ENCODE measurements around the gene MRPL38.

DNA sequence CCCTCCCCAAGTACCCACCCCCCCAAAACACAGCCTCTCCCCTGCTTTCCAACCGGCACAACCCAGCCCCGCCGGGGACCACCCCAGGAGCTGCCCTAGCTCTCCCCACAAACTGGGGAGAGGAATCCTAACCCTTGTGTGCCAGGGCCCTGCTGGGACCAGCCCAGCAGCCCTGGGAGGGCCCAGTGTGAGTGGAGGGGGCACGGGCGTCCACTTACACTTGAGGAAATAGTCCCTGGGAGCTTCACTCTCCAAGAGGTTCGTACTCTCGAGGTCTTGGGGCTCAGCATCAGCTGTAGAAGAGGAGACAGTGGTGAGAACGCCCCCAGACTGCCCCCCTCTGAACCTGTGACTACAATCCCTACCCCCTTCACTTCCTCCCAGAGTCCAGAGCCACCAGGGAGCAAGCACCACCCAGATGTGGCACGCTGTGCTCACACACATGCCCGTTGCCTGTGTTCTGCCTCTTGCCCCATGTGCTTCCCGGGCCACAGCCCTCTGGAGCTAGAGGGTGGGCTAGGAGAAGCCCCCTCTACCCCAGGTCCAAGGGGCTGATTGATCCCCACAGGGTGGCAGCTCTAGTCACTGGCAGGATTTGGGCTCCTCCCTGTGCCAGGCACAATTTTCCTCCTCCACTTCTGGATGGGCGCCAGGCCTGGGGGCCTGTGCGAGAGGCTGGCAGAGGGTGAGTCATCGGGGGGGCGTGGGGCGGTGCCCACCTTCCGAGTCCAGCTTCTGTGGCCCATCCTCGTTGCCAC, 29.3 kb downstream of the MRPL38 start:
- TF ChIP-seq CTCF (IDR thresholded peaks at IDR 0.05) (no peak), EZH2 (IDR thresholded peaks at IDR 0.05; ENCODE audit: borderline replicate concordance, insufficient read depth, low read depth, low read length, poor library complexity, severe bottlenecking) (no peak)
